HEK293T (cell line): ENCODE data around the gene UNC13C.

ENCODE experiments used
- ARNT ChIP-seq: fragments of 450-650 bp; IDR thresholded peaks from 2 replicates; pipeline ENCODE4 v1.6.1; 2017; ENCODE audit warnings: mild to moderate bottlenecking
- FOXK2 ChIP-seq: fragments of 450-650 bp; IDR thresholded peaks from 2 replicates; pipeline ENCODE4 v1.6.1; 2016; ENCODE audit warnings: mild to moderate bottlenecking
- LEF1 ChIP-seq: fragments of 450-650 bp; IDR thresholded peaks from 2 replicates; pipeline ENCODE4 v1.6.1; 2017; ENCODE audit warnings: mild to moderate bottlenecking, borderline replicate concordance
- SP1 ChIP-seq: fragments of 450-650 bp; IDR thresholded peaks from 2 replicates; pipeline ENCODE4 v1.6.1; 2017
- SUZ12 ChIP-seq: fragments of 450-650 bp; IDR thresholded peaks from 2 replicates; pipeline ENCODE4 v1.6.1; 2016; ENCODE audit warnings: mild to moderate bottlenecking
- TARDBP ChIP-seq: fragments of 450-650 bp; IDR thresholded peaks from 2 replicates; pipeline ENCODE4 v1.6.1; 2016
- TF ChIP-seq, protein P1 (sequence below): fragments of 450-650 bp; IDR thresholded peaks from 2 replicates; pipeline ENCODE4 v1.6.1; 2016

GRCh38 chr15:54410481-54410880, 432.2 kb downstream of the UNC13C start:
- TF ChIP-seq, protein P1, sequence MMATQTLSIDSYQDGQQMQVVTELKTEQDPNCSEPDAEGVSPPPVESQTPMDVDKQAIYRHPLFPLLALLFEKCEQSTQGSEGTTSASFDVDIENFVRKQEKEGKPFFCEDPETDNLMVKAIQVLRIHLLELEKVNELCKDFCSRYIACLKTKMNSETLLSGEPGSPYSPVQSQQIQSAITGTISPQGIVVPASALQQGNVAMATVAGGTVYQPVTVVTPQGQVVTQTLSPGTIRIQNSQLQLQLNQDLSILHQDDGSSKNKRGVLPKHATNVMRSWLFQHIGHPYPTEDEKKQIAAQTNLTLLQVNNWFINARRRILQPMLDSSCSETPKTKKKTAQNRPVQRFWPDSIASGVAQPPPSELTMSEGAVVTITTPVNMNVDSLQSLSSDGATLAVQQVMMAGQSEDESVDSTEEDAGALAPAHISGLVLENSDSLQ, result no peak
- TF ChIP-seq LEF1 (no peak), SUZ12 (no peak), SP1 (no peak), ARNT (no peak), FOXK2 (no peak), TARDBP (no peak)
